ENCODE data around the gene LEMD1. TPM values are rescaled to one million over a fixed set of nuclear protein-coding genes. Genes with fewer than 3 reads are reported as not detected.
"Not testable (repeated sequence)": the region's sequence is repeated elsewhere in the genome, so short reads cannot be mapped to it uniquely, and the experiment has no call there.

Gene LEMD1
- total RNA-seq, 1 donor from 2014 or later = 2.0 TPM

DNA sequence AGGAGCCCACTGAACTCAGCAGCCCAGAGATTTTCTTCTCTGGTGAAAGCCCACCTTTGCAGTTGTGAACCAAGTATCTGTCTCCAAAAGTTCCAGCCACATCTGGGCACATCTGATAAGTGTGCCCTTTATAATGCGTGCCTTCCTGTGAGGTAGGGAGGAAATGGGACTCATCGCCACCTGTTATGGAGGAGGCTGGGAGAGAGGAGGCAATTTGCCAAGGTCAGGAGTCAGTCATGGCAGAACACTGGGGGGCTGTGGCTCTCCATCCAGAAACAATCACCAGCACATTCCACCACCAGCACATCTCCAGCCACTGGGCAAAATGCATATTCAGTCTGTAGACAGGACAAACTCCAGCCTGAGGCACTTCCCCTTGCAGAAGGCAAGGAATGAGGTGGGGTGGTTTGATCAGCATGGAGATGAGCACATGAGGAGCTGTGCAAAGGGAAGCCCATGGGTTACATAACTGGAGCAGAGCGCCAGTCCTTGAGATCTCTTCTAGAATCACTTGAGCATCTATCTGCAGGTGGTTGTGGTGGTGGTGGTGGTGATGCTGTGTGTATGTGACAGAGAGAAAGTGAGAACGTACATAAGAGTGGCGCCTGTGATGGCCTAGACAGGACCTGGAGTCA, 15.0 kb upstream of the LEMD1 start:
- Mint-ChIP-seq H3K9me3 (ENCODE audit: unreplicated experiment) (peaks cover 5% of the 10 kb centered on the region), H3K27ac (ENCODE audit: unreplicated experiment) (no peak overlapping the region), H3K4me1 (ENCODE audit: low read depth, unreplicated experiment) (peaks cover 29% of the 10 kb centered on the region), H3K27me3 (ENCODE audit: unreplicated experiment) (peaks cover 5% of the 10 kb centered on the region), H3K36me3 (ENCODE audit: unreplicated experiment) (no peaks in the 10 kb centered on the region), H3K4me3 (ENCODE audit: unreplicated experiment) (no peak overlapping the region)
- DNase-seq = no peak
- TF ChIP-seq, protein P1, sequence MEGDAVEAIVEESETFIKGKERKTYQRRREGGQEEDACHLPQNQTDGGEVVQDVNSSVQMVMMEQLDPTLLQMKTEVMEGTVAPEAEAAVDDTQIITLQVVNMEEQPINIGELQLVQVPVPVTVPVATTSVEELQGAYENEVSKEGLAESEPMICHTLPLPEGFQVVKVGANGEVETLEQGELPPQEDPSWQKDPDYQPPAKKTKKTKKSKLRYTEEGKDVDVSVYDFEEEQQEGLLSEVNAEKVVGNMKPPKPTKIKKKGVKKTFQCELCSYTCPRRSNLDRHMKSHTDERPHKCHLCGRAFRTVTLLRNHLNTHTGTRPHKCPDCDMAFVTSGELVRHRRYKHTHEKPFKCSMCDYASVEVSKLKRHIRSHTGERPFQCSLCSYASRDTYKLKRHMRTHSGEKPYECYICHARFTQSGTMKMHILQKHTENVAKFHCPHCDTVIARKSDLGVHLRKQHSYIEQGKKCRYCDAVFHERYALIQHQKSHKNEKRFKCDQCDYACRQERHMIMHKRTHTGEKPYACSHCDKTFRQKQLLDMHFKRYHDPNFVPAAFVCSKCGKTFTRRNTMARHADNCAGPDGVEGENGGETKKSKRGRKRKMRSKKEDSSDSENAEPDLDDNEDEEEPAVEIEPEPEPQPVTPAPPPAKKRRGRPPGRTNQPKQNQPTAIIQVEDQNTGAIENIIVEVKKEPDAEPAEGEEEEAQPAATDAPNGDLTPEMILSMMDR (IDR thresholded peaks at IDR 0.05; ENCODE audit: partially characterized antibody, unreplicated experiment) = no peak

- H3K27ac Mint-ChIP-seq (ENCODE audit: unreplicated experiment) = no peak overlapping the region
- peaks cover 28% of the 10 kb centered on the region for H3K4me1 Mint-ChIP-seq (ENCODE audit: low read depth, unreplicated experiment)
- H3K36me3 Mint-ChIP-seq (ENCODE audit: unreplicated experiment) = no peaks in the 10 kb centered on the region
- DNase-seq = no peak
- peaks cover 2% of the 10 kb centered on the region for H3K9me3 Mint-ChIP-seq (ENCODE audit: unreplicated experiment)
- TF ChIP-seq, protein P1 (IDR thresholded peaks at IDR 0.05; ENCODE audit: partially characterized antibody, unreplicated experiment) = no peak
- H3K4me3 Mint-ChIP-seq (ENCODE audit: unreplicated experiment) = peak overlapping the region; percentile 71
- H3K27me3 Mint-ChIP-seq (ENCODE audit: unreplicated experiment) = peaks cover 8% of the 10 kb centered on the region
These were observed 14.0 kb upstream of the LEMD1 start for GRCh38 chr1:205435578-205436573.

DNA sequence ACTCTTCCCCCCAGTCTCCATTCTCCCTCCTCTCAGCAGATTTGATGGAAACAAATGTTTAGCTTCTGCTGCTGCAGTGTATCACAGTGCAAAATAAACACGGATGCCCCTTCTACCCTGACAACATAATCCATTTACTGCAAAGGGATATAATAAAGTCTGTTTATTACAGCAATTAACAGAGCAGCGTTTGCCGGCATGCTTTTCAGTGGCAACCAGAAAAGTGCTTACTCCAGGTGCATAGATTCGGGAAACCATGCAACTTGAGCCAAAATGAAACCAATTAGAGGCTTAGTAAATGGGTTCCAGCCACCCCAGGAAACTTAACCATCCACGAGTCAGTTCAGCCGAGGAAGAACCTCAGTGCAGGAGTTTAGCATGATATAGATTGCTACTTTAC, 12.9 kb upstream of the LEMD1 start:
- peaks cover 32% of the 10 kb centered on the region for H3K4me1 Mint-ChIP-seq (ENCODE audit: low read depth, unreplicated experiment)
- DNase-seq = no peak
- peaks cover 12% of the 10 kb centered on the region for H3K27me3 Mint-ChIP-seq (ENCODE audit: unreplicated experiment)
- peaks cover 3% of the 10 kb centered on the region for H3K9me3 Mint-ChIP-seq (ENCODE audit: unreplicated experiment)
- H3K36me3 Mint-ChIP-seq (ENCODE audit: unreplicated experiment) = no peaks in the 10 kb centered on the region
- H3K27ac Mint-ChIP-seq (ENCODE audit: unreplicated experiment) = no peak overlapping the region
- H3K4me3 Mint-ChIP-seq (ENCODE audit: unreplicated experiment) = no peak overlapping the region
- TF ChIP-seq, protein P1 (IDR thresholded peaks at IDR 0.05; ENCODE audit: partially characterized antibody, unreplicated experiment) = no peak

DNA sequence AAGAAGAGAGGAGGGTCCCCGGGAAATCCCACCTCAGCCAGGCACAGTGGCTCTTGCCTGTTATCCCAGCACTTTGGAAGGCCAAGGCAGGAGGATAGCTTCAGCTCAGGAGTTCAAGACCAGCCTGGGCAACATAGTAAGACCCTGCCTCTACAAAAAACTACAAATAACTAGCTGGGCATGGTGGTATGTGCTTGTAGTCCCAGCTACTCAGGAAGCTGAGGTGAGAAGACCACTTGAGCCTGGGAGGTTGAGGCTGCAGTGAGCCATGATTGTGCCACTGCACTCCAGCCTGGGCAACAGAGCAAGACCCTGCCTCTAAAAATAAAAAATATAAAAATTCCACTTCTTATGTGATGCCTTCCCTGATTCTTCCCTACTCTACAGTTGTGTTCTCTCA, 10.8 kb upstream of the LEMD1 start:
- DNase-seq; H3K9me3 Mint-ChIP-seq (ENCODE audit: unreplicated experiment); H3K27ac Mint-ChIP-seq (ENCODE audit: unreplicated experiment); H3K4me3 Mint-ChIP-seq (ENCODE audit: unreplicated experiment); H3K36me3 Mint-ChIP-seq (ENCODE audit: unreplicated experiment): not testable (repeated sequence)
- peaks cover 13% of the 10 kb centered on the region for H3K27me3 Mint-ChIP-seq (ENCODE audit: unreplicated experiment)
- peaks cover 37% of the 10 kb centered on the region for H3K4me1 Mint-ChIP-seq (ENCODE audit: low read depth, unreplicated experiment)

DNA sequence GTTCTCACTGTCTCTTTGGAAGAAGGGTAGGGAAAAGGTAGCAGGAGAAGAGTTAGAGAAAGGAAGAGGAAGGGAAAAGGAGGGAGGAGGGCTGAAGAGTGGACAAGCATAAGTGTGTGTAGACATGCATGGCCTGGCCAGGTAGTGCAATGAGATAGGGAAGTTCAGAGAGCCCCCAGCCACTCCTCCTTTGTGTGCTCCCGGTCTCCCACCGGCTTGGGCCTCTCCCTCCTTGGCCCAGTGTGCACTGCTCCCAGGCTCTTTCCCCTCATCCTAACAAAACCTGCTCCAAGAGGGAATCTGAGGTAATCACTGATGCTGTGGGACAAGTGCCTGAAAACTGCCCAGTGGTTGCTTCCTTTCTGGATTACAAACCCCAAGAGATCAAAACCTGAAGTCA, 10.3 kb upstream of the LEMD1 start:
- Mint-ChIP-seq H3K4me3 (ENCODE audit: unreplicated experiment) (no peak overlapping the region), H3K36me3 (ENCODE audit: unreplicated experiment) (no peaks in the 10 kb centered on the region), H3K27ac (ENCODE audit: unreplicated experiment) (no peak overlapping the region), H3K27me3 (ENCODE audit: unreplicated experiment) (peaks cover 13% of the 10 kb centered on the region), H3K9me3 (ENCODE audit: unreplicated experiment) (peaks cover 4% of the 10 kb centered on the region), H3K4me1 (ENCODE audit: low read depth, unreplicated experiment) (peaks cover 37% of the 10 kb centered on the region)
- DNase-seq = no peak
- TF ChIP-seq, protein P1 (IDR thresholded peaks at IDR 0.05; ENCODE audit: partially characterized antibody, unreplicated experiment) = no peak
